ENCODE data around the gene BDNF.

GRCh38 chr11:27693398-27693797 lies 6.9 kb downstream of the BDNF start:
- no peak for TF ChIP-seq EZH2phosphoT487 (IDR thresholded peaks at IDR 0.05; ENCODE audit: low read depth, severe bottlenecking, unreplicated experiment)
- TF ChIP-seq, protein P1, sequence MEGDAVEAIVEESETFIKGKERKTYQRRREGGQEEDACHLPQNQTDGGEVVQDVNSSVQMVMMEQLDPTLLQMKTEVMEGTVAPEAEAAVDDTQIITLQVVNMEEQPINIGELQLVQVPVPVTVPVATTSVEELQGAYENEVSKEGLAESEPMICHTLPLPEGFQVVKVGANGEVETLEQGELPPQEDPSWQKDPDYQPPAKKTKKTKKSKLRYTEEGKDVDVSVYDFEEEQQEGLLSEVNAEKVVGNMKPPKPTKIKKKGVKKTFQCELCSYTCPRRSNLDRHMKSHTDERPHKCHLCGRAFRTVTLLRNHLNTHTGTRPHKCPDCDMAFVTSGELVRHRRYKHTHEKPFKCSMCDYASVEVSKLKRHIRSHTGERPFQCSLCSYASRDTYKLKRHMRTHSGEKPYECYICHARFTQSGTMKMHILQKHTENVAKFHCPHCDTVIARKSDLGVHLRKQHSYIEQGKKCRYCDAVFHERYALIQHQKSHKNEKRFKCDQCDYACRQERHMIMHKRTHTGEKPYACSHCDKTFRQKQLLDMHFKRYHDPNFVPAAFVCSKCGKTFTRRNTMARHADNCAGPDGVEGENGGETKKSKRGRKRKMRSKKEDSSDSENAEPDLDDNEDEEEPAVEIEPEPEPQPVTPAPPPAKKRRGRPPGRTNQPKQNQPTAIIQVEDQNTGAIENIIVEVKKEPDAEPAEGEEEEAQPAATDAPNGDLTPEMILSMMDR (IDR thresholded peaks at IDR 0.05; ENCODE audit: poor library complexity) = no peak

All from hepatocyte (in vitro differentiated cells).